Calu3 (cell line): Measurements from ENCODE around the gene ACTN1. TPM values are rescaled to one million over a fixed set of nuclear protein-coding genes. Genes with fewer than 3 reads are reported as not detected.
A peak's percentile ranks its signal among the peaks of the same experiment; 100 is the strongest.

Experiments
- BruUV-seq: library from RNA; stranded (reverse); fragments of 400-500 nt; replicated peaks from 2 replicates; lab custom pipeline; 2021; lab: Mats Ljungman, UMichigan
- CTCF ChIA-PET: fragments of 300-600 bp; sonication (Branson Sonifier 250); formaldehyde crosslinking; loops from one replicate; lab custom pipeline; 2022; ENCODE audit warnings: antibody characterized with exemption; lab: Charles Lee
- DNase-seq: peaks from one replicate; pipeline ENCODE4 v3.0.0; 2022
- H3K27ac Mint-ChIP-seq: one replicate; pipeline ENCODE4 v1.8.0; 2022; ENCODE audit warnings: mixed read lengths; ENCODE audit not compliant: unreplicated experiment
- H3K27me3 Mint-ChIP-seq: one replicate; pipeline ENCODE4 v1.8.0; 2022; ENCODE audit warnings: mixed read lengths; ENCODE audit not compliant: unreplicated experiment
- H3K36me3 Mint-ChIP-seq: one replicate; pipeline ENCODE4 v1.8.0; 2022; ENCODE audit warnings: mild to moderate bottlenecking, moderate library complexity, mixed read lengths; ENCODE audit not compliant: insufficient read depth, unreplicated experiment
- H3K4me1 Mint-ChIP-seq: one replicate; pipeline ENCODE4 v1.8.0; 2022; ENCODE audit warnings: mild to moderate bottlenecking, low read depth, mixed read lengths; ENCODE audit not compliant: unreplicated experiment
- H3K4me3 Mint-ChIP-seq: one replicate; pipeline ENCODE4 v1.8.0; 2022; ENCODE audit warnings: mild to moderate bottlenecking, low read depth, moderate library complexity, mixed read lengths; ENCODE audit not compliant: unreplicated experiment
- H3K9me3 Mint-ChIP-seq: one replicate; pipeline ENCODE4 v1.8.0; 2022; ENCODE audit warnings: low read depth, mixed read lengths; ENCODE audit not compliant: unreplicated experiment
- intact Hi-C: fragments of 100-400 bp; cut with micrococcal nuclease; formaldehyde crosslinking; loops from one replicate; pipeline ENCODE4 v1.10.0; 2022; ENCODE audit not compliant: unreplicated experiment
- total RNA-seq: library from RNA; stranded (reverse); gene quantifications from 2 replicates; pipeline ENCODE4 v1.2.3, GENCODE V29; 2022
- TF ChIP-seq, protein P1 (sequence below): fragments of 200-600 bp; IDR thresholded peaks from one replicate; pipeline ENCODE4 v1.8.0; 2022; ENCODE audit warnings: antibody characterized with exemption; ENCODE audit not compliant: unreplicated experiment

The ACTN1 gene
- total RNA-seq, 1 experiment from 2014 or later: 326 TPM

DNA sequence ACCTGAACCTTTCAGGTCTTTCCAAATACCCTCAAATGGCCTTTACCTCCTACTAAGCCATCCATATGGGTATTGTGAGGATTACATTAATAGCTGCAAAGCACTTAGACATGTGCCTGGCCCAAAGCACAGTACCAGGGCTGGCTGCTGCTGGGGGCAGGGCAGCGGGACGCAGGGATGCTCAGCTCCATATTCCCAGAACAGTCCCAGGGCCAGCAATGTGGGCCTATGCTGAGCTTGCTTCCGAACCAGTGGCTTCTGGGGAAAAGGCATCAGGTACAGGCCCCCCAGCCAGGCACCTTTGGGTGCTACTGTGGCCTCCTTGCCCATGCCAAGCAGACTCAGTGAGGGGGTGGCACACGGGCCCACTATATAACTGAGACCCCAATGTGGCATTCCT lies 10.4 kb downstream of the ACTN1 start:
- Mint-ChIP-seq H3K27ac (no peak overlapping the region), H3K27me3 (no peaks in the 10 kb centered on the region), H3K36me3 (peaks cover 61% of the 10 kb centered on the region), H3K4me1 (peaks cover 56% of the 10 kb centered on the region), H3K9me3 (no peaks in the 10 kb centered on the region), H3K4me3 (no peak overlapping the region)
- TF ChIP-seq, protein P1, sequence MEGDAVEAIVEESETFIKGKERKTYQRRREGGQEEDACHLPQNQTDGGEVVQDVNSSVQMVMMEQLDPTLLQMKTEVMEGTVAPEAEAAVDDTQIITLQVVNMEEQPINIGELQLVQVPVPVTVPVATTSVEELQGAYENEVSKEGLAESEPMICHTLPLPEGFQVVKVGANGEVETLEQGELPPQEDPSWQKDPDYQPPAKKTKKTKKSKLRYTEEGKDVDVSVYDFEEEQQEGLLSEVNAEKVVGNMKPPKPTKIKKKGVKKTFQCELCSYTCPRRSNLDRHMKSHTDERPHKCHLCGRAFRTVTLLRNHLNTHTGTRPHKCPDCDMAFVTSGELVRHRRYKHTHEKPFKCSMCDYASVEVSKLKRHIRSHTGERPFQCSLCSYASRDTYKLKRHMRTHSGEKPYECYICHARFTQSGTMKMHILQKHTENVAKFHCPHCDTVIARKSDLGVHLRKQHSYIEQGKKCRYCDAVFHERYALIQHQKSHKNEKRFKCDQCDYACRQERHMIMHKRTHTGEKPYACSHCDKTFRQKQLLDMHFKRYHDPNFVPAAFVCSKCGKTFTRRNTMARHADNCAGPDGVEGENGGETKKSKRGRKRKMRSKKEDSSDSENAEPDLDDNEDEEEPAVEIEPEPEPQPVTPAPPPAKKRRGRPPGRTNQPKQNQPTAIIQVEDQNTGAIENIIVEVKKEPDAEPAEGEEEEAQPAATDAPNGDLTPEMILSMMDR: no peak
- BruUV-seq: no TSS peak
- DNase-seq: no peak
- CTCF ChIA-PET: interaction anchor here (2.1 kb wide), 1 partner anchor 8 kb away, joined by 5 read pairs; no protein-coding TSS in a partner anchor
- intact Hi-C loops: no loop called here

- Mint-ChIP-seq H3K4me3 (no peak overlapping the region), H3K27ac (no peak overlapping the region), H3K9me3 (no peaks in the 10 kb centered on the region), H3K4me1 (peaks cover 61% of the 10 kb centered on the region), H3K27me3 (no peaks in the 10 kb centered on the region), H3K36me3 (peaks cover 61% of the 10 kb centered on the region)
- TF ChIP-seq, protein P1: no peak
- DNase-seq: no peak
- intact Hi-C loops: no loop called here
- CTCF ChIA-PET: interaction anchor here (2.1 kb wide), 1 partner anchor 9 kb away, joined by 5 read pairs; no protein-coding TSS in a partner anchor
- no TSS peak for BruUV-seq
Observed at GRCh38 chr14:68968051-68968450, 11.1 kb downstream of the ACTN1 start.

DNA sequence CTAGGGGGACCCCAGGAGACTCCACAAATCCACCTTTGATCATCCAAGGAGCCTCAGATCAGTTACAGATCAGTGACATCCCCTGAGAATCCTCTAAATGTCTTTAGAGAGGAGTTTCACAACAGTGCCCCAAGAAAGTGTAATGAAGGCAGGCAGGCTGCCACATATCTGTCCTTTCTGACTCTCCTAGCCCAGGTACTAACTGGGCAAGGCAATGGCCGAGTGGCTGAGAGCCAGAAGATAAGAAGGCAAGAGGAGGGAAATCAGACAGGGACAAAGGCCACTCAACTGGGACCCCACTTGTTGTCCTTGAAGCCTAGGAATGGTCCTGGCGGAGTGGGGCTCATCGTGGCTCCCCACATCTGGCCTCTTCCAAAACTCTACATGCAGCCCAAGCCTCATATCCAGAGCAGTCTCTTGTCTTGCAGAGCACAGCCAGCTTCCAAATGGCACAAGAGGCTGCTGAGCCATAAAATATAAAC lies 11.6 kb downstream of the ACTN1 start:
- CTCF ChIA-PET: interaction anchor here (1.0 to 2.1 kb wide), 2 partner anchors 9 to 10 kb away, joined by 3 to 5 read pairs; no protein-coding TSS in a partner anchor
- no peak overlapping the region for H3K27ac Mint-ChIP-seq
- peaks cover 66% of the 10 kb centered on the region for H3K4me1 Mint-ChIP-seq
- H3K4me3 Mint-ChIP-seq: no peak overlapping the region
- no peak for DNase-seq
- BruUV-seq: no TSS peak
- H3K9me3 Mint-ChIP-seq: no peaks in the 10 kb centered on the region
- intact Hi-C loops: no loop called here
- peaks cover 61% of the 10 kb centered on the region for H3K36me3 Mint-ChIP-seq
- H3K27me3 Mint-ChIP-seq: no peaks in the 10 kb centered on the region
- TF ChIP-seq, protein P1: no peak

DNA sequence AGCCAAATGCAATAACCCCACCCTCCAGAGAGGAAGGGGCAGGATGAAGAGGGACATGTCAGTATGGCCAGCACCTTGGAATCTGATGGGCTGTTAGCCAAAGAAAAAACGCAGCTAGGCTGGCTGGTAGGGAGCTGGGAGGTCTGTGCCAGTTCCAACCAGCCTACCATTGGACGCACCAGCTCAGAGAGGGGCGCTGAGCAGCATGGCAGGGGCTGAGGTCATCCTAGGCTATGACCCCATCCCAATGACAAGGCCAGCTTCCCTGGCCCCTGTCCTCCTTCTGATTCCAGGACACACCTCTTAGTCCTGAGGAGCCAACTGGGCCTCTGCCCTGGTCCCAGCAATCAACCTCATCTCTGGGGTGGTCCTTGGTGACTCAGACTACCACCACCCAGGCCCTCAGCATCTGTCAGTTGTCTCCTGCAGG lies 12.2 kb downstream of the ACTN1 start:
- CTCF ChIA-PET: interaction anchor here (0.5 to 2.1 kb wide), 3 partner anchors 9 to 80 kb away, joined by 3 to 5 read pairs (median 3); no protein-coding TSS in a partner anchor
- H3K27ac Mint-ChIP-seq: no peak overlapping the region
- H3K36me3 Mint-ChIP-seq: peaks cover 58% of the 10 kb centered on the region

More for the DNA sequence above, 12.2 kb downstream of the ACTN1 start:
- H3K9me3 Mint-ChIP-seq: no peaks in the 10 kb centered on the region
- H3K27me3 Mint-ChIP-seq: no peaks in the 10 kb centered on the region
- intact Hi-C loops: no loop called here
- TF ChIP-seq, protein P1: no peak
- no TSS peak for BruUV-seq
- peaks cover 68% of the 10 kb centered on the region for H3K4me1 Mint-ChIP-seq
- no peak overlapping the region for H3K4me3 Mint-ChIP-seq
- peak; percentile 46 for DNase-seq
